K562 (cell line): ENCODE measurements around the gene NAA10. TPM values are rescaled to one million over a fixed set of nuclear protein-coding genes. Genes with fewer than 3 reads are reported as not detected.
A peak's percentile ranks its signal among the peaks of the same experiment; 100 is the strongest.

Experiments
- ARID1B ChIP-seq: fragments of 450-650 bp; IDR thresholded peaks from 2 replicates; pipeline ENCODE4 v1.6.1; 2016; ENCODE audit warnings: antibody characterized with exemption, mild to moderate bottlenecking, inconsistent platforms
- CBFA2T3 ChIP-seq: fragments of 450-650 bp; IDR thresholded peaks from 2 replicates; pipeline ENCODE4 v1.6.1; 2017
- CBFB ChIP-seq: sonication (generic); formaldehyde crosslinking; IDR thresholded peaks from 2 replicates; pipeline ENCODE4 v1.4.0; 2020; ENCODE audit warnings: mild to moderate bottlenecking, missing genetic modification reagents
- DPF2 ChIP-seq: fragments of 450-650 bp; IDR thresholded peaks from 2 replicates; pipeline ENCODE4 v1.6.1; 2016
- ELF1 ChIP-seq: fragments of 200-800 bp; sonication (Bioruptor generic); IDR thresholded peaks from 2 replicates; pipeline ENCODE4 v1.6.1; 2016; ENCODE audit warnings: missing genetic modification characterization, missing compliant biosample characterization
- ESRRA ChIP-seq: fragments of 450-650 bp; IDR thresholded peaks from 2 replicates; pipeline ENCODE4 v1.6.1; 2014; ENCODE audit warnings: low read depth, mild to moderate bottlenecking, moderate library complexity, borderline replicate concordance
- HDAC2 ChIP-seq: fragments of 450-650 bp; IDR thresholded peaks from 2 replicates; pipeline ENCODE4 v1.6.1; 2016; ENCODE audit warnings: mild to moderate bottlenecking
- HMG20A ChIP-seq: fragments of 450-650 bp; formaldehyde crosslinking; conservative IDR thresholded peaks from 2 replicates; pipeline ENCODE4 v1.4.0; 2020; ENCODE audit warnings: mild to moderate bottlenecking, mixed read lengths
- HOXB6 ChIP-seq: fragments of 250-450 bp; sonication (Bioruptor Pico); IDR thresholded peaks from 2 replicates; pipeline ENCODE4 v1.5.1; 2022; ENCODE audit warnings: mild to moderate bottlenecking, borderline replicate concordance
- NCOA1 ChIP-seq: fragments of 450-650 bp; IDR thresholded peaks from 2 replicates; pipeline ENCODE4 v1.6.1; 2016; ENCODE audit warnings: low read depth
- NR2C1 ChIP-seq, 2 experiments: fragments of 450-650 bp; IDR thresholded peaks; 2 replicates each; pipeline ENCODE4 v1.6.1; 2017; ENCODE audit warnings: mild to moderate bottlenecking in 2 of 2, antibody characterized with exemption in 1 of 2, inconsistent platforms in 1 of 2, missing compliant biosample characterization in 1 of 2, missing genetic modification characterization in 1 of 2
- SMARCC2 ChIP-seq: fragments of 450-650 bp; IDR thresholded peaks from 2 replicates; pipeline ENCODE4 v1.6.1; 2017; ENCODE audit warnings: antibody characterized with exemption, moderate library complexity, mild to moderate bottlenecking, low read depth
- SMC3 ChIP-seq: conservative IDR thresholded peaks from 2 replicates; pipeline ENCODE4 v1.6.1; 2011; ENCODE audit warnings: low read depth, low read length, improper control_type of control experiment; ENCODE audit not compliant: insufficient read depth
- SUPT5H ChIP-seq: fragments of 450-650 bp; IDR thresholded peaks from 2 replicates; pipeline ENCODE4 v1.6.1; 2016
- ZNF830 ChIP-seq: fragments of 250-450 bp; sonication (Bioruptor Pico); IDR thresholded peaks from 2 replicates; pipeline ENCODE4 v1.5.0; 2021; ENCODE audit warnings: mild to moderate bottlenecking
- polyA plus RNA-seq, 8 experiments: library from polyadenylated mRNA; depleted of rRNA in 4 of 8; stranded (reverse) in 5 of 8; unstranded in 3 of 8; fragments of >200 nt; fragmentation: Nextera tagmentation in 2 of 8; fragmentation: Illumina TruSeq in 1 of 8; extraction: Ambion mirVana in 2 of 8; extraction: Trizol in 1 of 8; gene quantifications; 2 replicates each; pipeline versions ENCODE4 v1.2.1 to v1.2.3, GENCODE V29; 2011 to 2014; ENCODE audit warnings: inconsistent platforms in 1 of 8, missing spikeins in 1 of 8
- total RNA-seq, 7 experiments: library from RNA; depleted of rRNA in 6 of 7; stranded (reverse); fragments of >200 nt in 6 of 7; fragmentation: Illumina TruSeq in 2 of 7; extraction: Trizol in 2 of 7; gene quantifications; 2 replicates each; pipeline versions ENCODE4 v1.2.1 to v1.2.3, GENCODE V29; 2011 to 2021; ENCODE audit warnings: low replicate concordance in 1 of 7
- TF ChIP-seq, protein P1 (sequence below), 2 experiments: IDR thresholded peaks; 2 replicates each; pipeline ENCODE4 v1.6.1; 2011; ENCODE audit warnings: borderline replicate concordance in 1 of 2, control low read depth in 1 of 2, low read depth in 1 of 2, low read length in 1 of 2, mild to moderate bottlenecking in 1 of 2, mixed read lengths in 1 of 2, moderate library complexity in 1 of 2; ENCODE audit not compliant: insufficient read depth in 1 of 2, insufficient read length in 1 of 2, poor library complexity in 1 of 2, severe bottlenecking in 1 of 2; ENCODE audit errors: extremely low read depth in 1 of 2
- TF ChIP-seq, protein P2 (sequence below): fragments of 450-650 bp; IDR thresholded peaks from 2 replicates; pipeline ENCODE4 v1.6.1; 2016
- TF ChIP-seq, protein P3 (sequence below): sonication (generic); formaldehyde crosslinking; IDR thresholded peaks from 2 replicates; pipeline ENCODE4 v1.8.0; 2022; ENCODE audit warnings: mild to moderate bottlenecking, missing genetic modification reagents
- TF ChIP-seq, protein P4 (sequence below): fragments of 200-800 bp; sonication (Bioruptor generic); IDR thresholded peaks from 2 replicates; pipeline ENCODE4 v1.6.1; 2017; ENCODE audit warnings: missing genetic modification characterization, missing compliant biosample characterization
- TF ChIP-seq, protein P5 (sequence below), 3 experiments: IDR thresholded peaks in 2 of 3; conservative IDR thresholded peaks in 1 of 3; 2 replicates each; pipeline ENCODE4 v1.5.1; 2011 to 2012; ENCODE audit warnings: low read length in 3 of 3, mild to moderate bottlenecking in 3 of 3, control low read depth in 2 of 3, improper control_type of control experiment in 1 of 3, inconsistent platforms in 1 of 3, low read depth in 1 of 3, mixed read lengths in 1 of 3, moderate library complexity in 1 of 3; ENCODE audit not compliant: insufficient read depth in 2 of 3

Gene NAA10
- total and polyA plus RNA-seq, 9 of the 15 experiments (the other 6 are each of a cell fraction or from before 2014, with no cell fraction given): 11.1 to 250 (median 134) TPM

DNA sequence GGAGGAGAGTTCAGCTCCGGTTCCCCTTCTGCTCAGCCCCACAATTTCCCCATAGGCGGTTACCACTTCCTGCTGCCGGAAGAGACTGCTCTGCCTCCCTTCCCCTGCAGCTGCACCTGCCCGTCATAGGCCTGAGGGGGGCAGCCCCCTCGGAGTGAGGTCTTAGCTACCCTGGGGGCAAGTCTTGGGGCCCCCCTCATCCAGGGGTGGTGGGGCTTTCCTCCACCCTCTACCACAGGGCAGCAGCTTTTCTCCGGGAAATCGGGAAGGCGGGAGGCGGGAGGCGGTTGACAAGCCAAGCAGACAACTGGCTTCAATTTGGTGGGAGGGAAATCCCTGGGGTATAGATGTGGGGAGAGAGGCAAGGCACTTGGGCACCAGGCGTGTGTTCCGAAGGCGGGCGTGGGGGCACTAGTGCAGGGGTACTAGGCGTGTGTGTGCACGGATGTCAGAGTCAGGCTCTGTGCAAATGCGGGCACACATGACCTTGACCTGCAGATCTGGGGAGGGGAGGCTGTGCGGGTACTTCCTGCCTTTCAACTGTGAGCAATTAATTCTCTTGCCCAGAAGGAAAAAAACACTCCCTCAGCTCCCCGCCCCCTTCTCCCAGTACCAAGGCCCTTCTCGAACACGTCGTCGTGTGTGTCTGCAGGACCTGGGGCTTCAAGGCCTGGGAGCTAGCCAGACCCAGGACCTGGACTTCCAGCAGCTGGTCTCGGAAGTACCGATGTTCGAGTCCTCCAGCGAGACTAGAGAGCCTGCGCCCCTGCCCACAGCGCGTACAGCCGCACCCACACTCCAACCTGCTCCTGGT lies 7.8 kb downstream of the NAA10 start (continued):
- TF ChIP-seq ZNF830: no peak
- 0 out of 2 replicates have a peak, but pooled peaks have one; percentile 13 for TF ChIP-seq DPF2
- TF ChIP-seq HOXB6 (CRISPR knock-in tag): no peak
- no peak for TF ChIP-seq SMC3
- TF ChIP-seq ESRRA: peak; percentile 65
- 0 out of 2 replicates have a peak, but pooled peaks have one; percentile 32 for TF ChIP-seq SUPT5H
- TF ChIP-seq, protein P1, sequence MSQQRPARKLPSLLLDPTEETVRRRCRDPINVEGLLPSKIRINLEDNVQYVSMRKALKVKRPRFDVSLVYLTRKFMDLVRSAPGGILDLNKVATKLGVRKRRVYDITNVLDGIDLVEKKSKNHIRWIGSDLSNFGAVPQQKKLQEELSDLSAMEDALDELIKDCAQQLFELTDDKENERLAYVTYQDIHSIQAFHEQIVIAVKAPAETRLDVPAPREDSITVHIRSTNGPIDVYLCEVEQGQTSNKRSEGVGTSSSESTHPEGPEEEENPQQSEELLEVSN (IDR thresholded peaks at IDR 0.05; ENCODE audit: borderline replicate concordance in 1 of 2, extremely low read depth in 1 of 2, insufficient read depth in 1 of 2, insufficient read length in 1 of 2, low read depth in 1 of 2, low read length in 1 of 2, poor library complexity in 1 of 2, severe bottlenecking in 1 of 2): peak in 1 of 2 experiments; percentile 8
- TF ChIP-seq HMG20A: no peak
- TF ChIP-seq ELF1: 0 out of 2 replicates have a peak, but pooled peaks have one; percentile 36
- TF ChIP-seq, protein P2, sequence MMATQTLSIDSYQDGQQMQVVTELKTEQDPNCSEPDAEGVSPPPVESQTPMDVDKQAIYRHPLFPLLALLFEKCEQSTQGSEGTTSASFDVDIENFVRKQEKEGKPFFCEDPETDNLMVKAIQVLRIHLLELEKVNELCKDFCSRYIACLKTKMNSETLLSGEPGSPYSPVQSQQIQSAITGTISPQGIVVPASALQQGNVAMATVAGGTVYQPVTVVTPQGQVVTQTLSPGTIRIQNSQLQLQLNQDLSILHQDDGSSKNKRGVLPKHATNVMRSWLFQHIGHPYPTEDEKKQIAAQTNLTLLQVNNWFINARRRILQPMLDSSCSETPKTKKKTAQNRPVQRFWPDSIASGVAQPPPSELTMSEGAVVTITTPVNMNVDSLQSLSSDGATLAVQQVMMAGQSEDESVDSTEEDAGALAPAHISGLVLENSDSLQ: peak; percentile 79
- TF ChIP-seq, protein P3, sequence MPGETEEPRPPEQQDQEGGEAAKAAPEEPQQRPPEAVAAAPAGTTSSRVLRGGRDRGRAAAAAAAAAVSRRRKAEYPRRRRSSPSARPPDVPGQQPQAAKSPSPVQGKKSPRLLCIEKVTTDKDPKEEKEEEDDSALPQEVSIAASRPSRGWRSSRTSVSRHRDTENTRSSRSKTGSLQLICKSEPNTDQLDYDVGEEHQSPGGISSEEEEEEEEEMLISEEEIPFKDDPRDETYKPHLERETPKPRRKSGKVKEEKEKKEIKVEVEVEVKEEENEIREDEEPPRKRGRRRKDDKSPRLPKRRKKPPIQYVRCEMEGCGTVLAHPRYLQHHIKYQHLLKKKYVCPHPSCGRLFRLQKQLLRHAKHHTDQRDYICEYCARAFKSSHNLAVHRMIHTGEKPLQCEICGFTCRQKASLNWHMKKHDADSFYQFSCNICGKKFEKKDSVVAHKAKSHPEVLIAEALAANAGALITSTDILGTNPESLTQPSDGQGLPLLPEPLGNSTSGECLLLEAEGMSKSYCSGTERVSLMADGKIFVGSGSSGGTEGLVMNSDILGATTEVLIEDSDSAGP (CRISPR knock-in tag): no peak
- TF ChIP-seq SMARCC2: no peak
- TF ChIP-seq, protein P4, sequence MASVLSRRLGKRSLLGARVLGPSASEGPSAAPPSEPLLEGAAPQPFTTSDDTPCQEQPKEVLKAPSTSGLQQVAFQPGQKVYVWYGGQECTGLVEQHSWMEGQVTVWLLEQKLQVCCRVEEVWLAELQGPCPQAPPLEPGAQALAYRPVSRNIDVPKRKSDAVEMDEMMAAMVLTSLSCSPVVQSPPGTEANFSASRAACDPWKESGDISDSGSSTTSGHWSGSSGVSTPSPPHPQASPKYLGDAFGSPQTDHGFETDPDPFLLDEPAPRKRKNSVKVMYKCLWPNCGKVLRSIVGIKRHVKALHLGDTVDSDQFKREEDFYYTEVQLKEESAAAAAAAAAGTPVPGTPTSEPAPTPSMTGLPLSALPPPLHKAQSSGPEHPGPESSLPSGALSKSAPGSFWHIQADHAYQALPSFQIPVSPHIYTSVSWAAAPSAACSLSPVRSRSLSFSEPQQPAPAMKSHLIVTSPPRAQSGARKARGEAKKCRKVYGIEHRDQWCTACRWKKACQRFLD (CRISPR knock-in tag): 0 out of 2 replicates have a peak, but pooled peaks have one; percentile 29
- peak; percentile 37; the same call in 1 of the 2 replicates for TF ChIP-seq ARID1B
- TF ChIP-seq CBFA2T3: peak; percentile 42
- TF ChIP-seq NR2C1 (IDR thresholded peaks at IDR 0.05): peak; percentile 40; the same call in 1 of the 2 replicates
- TF ChIP-seq NR2C1 (tag; IDR thresholded peaks at IDR 0.05): peak; percentile 56; the same call in 1 of the 2 replicates
- TF ChIP-seq HDAC2: peak; percentile 17; the same call in 1 of the 2 replicates
- TF ChIP-seq CBFB (CRISPR knock-in tag): no peak
- TF ChIP-seq, protein P5, sequence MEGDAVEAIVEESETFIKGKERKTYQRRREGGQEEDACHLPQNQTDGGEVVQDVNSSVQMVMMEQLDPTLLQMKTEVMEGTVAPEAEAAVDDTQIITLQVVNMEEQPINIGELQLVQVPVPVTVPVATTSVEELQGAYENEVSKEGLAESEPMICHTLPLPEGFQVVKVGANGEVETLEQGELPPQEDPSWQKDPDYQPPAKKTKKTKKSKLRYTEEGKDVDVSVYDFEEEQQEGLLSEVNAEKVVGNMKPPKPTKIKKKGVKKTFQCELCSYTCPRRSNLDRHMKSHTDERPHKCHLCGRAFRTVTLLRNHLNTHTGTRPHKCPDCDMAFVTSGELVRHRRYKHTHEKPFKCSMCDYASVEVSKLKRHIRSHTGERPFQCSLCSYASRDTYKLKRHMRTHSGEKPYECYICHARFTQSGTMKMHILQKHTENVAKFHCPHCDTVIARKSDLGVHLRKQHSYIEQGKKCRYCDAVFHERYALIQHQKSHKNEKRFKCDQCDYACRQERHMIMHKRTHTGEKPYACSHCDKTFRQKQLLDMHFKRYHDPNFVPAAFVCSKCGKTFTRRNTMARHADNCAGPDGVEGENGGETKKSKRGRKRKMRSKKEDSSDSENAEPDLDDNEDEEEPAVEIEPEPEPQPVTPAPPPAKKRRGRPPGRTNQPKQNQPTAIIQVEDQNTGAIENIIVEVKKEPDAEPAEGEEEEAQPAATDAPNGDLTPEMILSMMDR (IDR thresholded peaks at IDR 0.05 in 2 of 3, conservative IDR thresholded peaks at IDR 0.05 in 1 of 3; ENCODE audit: insufficient read depth in 2 of 3, low read depth in 1 of 3, low read length in 3 of 3): peak in 1 of 3 experiments; percentile 19; a peak in 2 of 6 replicates
- TF ChIP-seq NCOA1: no peak; the same call in 1 of the 2 replicates
